CD4-positive, alpha-beta memory T cell (primary cell): ENCODE results near the gene FOCAD. TPM values are rescaled to one million over a fixed set of nuclear protein-coding genes. Genes with fewer than 3 reads are reported as not detected.

Experiments used
- CTCF ChIA-PET: fragments of 350-600 bp; sonication (Branson Sonifier 250); formaldehyde crosslinking; loops from one replicate; lab custom pipeline; 2021; ENCODE audit warnings: inconsistent platforms; ENCODE audit not compliant: partially characterized antibody; lab: Charles Lee
- POLR2A ChIA-PET: fragments of 350-600 bp; sonication (Branson Sonifier 250); formaldehyde crosslinking; loops from one replicate; lab custom pipeline; 2021; ENCODE audit not compliant: partially characterized antibody; lab: Charles Lee
- DNase-seq, 5 donors: peaks; one replicate each; pipeline versions ENCODE4 v3.0.0 to v3.0.0-alpha.2; 2020 to 2022; ENCODE audit warnings: mixed read lengths in 1 of 5
- H3K27ac ChIP-seq: one replicate; pipeline ENCODE4 v1.7.0; 2013; ENCODE audit warnings: low read depth, low read length
- H3K27me3 ChIP-seq: 2 replicates; pipeline ENCODE4 v1.7.0; 2013; ENCODE audit warnings: mild to moderate bottlenecking, low read length, moderate library complexity; ENCODE audit not compliant: insufficient read depth
- H3K36me3 ChIP-seq: 2 replicates; pipeline ENCODE4 v1.7.0; 2013; ENCODE audit warnings: mild to moderate bottlenecking, low read length, moderate library complexity; ENCODE audit not compliant: insufficient read depth
- H3K4me1 ChIP-seq: 2 replicates; pipeline ENCODE4 v1.7.0; 2013; ENCODE audit warnings: mild to moderate bottlenecking, low read length, moderate library complexity; ENCODE audit not compliant: insufficient read depth
- H3K4me3 ChIP-seq, 2 donors: one replicate each; pipeline ENCODE4 v1.7.0; 2013; ENCODE audit warnings: low read length in 2 of 2, mild to moderate bottlenecking in 1 of 2
- H3K9me3 ChIP-seq, 2 donors: one replicate each; pipeline ENCODE4 v1.7.0; 2013; ENCODE audit warnings: low read length in 2 of 2, control low read depth in 1 of 2; ENCODE audit not compliant: control insufficient read depth in 1 of 2
- H3K27ac Mint-ChIP-seq, 7 donors: one replicate each; pipeline ENCODE4 v1.8.0; 2020 to 2021; ENCODE audit warnings: mixed read lengths in 7 of 7, mild to moderate bottlenecking in 6 of 7, inconsistent platforms in 3 of 7, moderate library complexity in 3 of 7
- H3K27me3 Mint-ChIP-seq, 2 donors: one replicate each; pipeline ENCODE4 v1.8.0; 2020 to 2021; ENCODE audit warnings: mixed read lengths in 2 of 2
- H3K36me3 Mint-ChIP-seq, 2 donors: one replicate each; pipeline ENCODE4 v1.8.0; 2020 to 2021; ENCODE audit warnings: mixed read lengths in 2 of 2, inconsistent platforms in 1 of 2, mild to moderate bottlenecking in 1 of 2
- H3K4me1 Mint-ChIP-seq, 4 donors: one replicate each; pipeline ENCODE4 v1.8.0; 2020 to 2021; ENCODE audit warnings: mixed read lengths in 4 of 4, mild to moderate bottlenecking in 1 of 4
- H3K4me3 Mint-ChIP-seq, 8 donors: one replicate each; pipeline ENCODE4 v1.8.0; 2020 to 2021; ENCODE audit warnings: mixed read lengths in 8 of 8, mild to moderate bottlenecking in 7 of 8, moderate library complexity in 6 of 8, inconsistent platforms in 3 of 8
- H3K9me3 Mint-ChIP-seq, 8 donors: one replicate each; pipeline ENCODE4 v1.8.0; 2020 to 2021; ENCODE audit warnings: mixed read lengths in 8 of 8, mild to moderate bottlenecking in 5 of 8, inconsistent platforms in 3 of 8, moderate library complexity in 1 of 8
- intact Hi-C: fragments of 100-400 bp; cut with micrococcal nuclease; formaldehyde crosslinking; loops from one replicate; pipeline ENCODE4 v1.15.1; 2023
- polyA plus RNA-seq, 2 donors: library from polyadenylated mRNA; unstranded; fragments of 300-500 nt; fragmentation: Illumina TruSeq; gene quantifications; one replicate each; pipeline ENCODE4 v1.2.3, GENCODE V29; 2021
- total RNA-seq, 2 experiments: library from RNA; stranded (reverse); gene quantifications; one replicate each; pipeline ENCODE4 v1.2.3, GENCODE V29; 2021

FOCAD gene
- total and polyA plus RNA-seq, 4 experiments from 2014 or later = 12.4 to 20.6 (median 17.5) TPM

GRCh38 chr9:20823051-20823450, 139.0 kb downstream of the FOCAD start:
- CTCF ChIA-PET = no interaction called here
- Histone ChIP-seq H3K4me1 (no peaks in the 10 kb centered on the region), H3K36me3 (no peaks in the 10 kb centered on the region), H3K27ac (no peak overlapping the region), H3K9me3 (no peaks in the 10 kb centered on the region), H3K27me3 (no peaks in the 10 kb centered on the region), H3K4me3 (no peak overlapping the region)
- DNase-seq = no peak
- Mint-ChIP-seq H3K27ac (no peak overlapping the region), H3K36me3 (peaks cover 34 to 53% of the 10 kb centered on the region in 2 donors), H3K4me1 (no peaks in the 10 kb centered on the region), H3K27me3 (no peaks in the 10 kb centered on the region), H3K9me3 (no peaks in the 10 kb centered on the region), H3K4me3 (no peak overlapping the region)
- intact Hi-C loops = no loop called here
- POLR2A ChIA-PET = no interaction called here

- DNase-seq = no peak
- Mint-ChIP-seq H3K27me3 (no peaks in the 10 kb centered on the region), H3K4me3 (no peak overlapping the region), H3K36me3 (peaks cover 20 to 41% of the 10 kb centered on the region in 2 donors), H3K4me1 (peaks cover 0 to 2% (median 0%) of the 10 kb centered on the region in 4 donors), H3K27ac (no peak overlapping the region), H3K9me3 (peaks cover 0 to 4% (median 0%) of the 10 kb centered on the region in 8 donors)
- POLR2A ChIA-PET = no interaction called here
- H3K4me1 ChIP-seq = no peaks in the 10 kb centered on the region
- CTCF ChIA-PET = no interaction called here
- H3K36me3 ChIP-seq = no peaks in the 10 kb centered on the region
- intact Hi-C loops = no loop called here
- no peak overlapping the region for H3K27ac ChIP-seq
- H3K27me3 ChIP-seq = no peaks in the 10 kb centered on the region
- no peaks in the 10 kb centered on the region for H3K9me3 ChIP-seq
- no peak overlapping the region for H3K4me3 ChIP-seq
These were observed 147.0 kb downstream of the FOCAD start for GRCh38 chr9:20831028-20831427.

- Histone ChIP-seq H3K27me3 (no peaks in the 10 kb centered on the region), H3K9me3 (no peaks in the 10 kb centered on the region), H3K4me3 (no peak overlapping the region), H3K4me1 (no peaks in the 10 kb centered on the region), H3K27ac (no peak overlapping the region), H3K36me3 (no peaks in the 10 kb centered on the region)
- H3K4me3 Mint-ChIP-seq = no peak overlapping the region
- H3K4me1 Mint-ChIP-seq = peaks cover 0 to 2% (median 0%) of the 10 kb centered on the region in 4 donors
- CTCF ChIA-PET = no interaction called here
- peaks cover 17 to 23% of the 10 kb centered on the region in 2 donors for H3K36me3 Mint-ChIP-seq
- H3K9me3 Mint-ChIP-seq = peaks cover 0 to 4% (median 0%) of the 10 kb centered on the region in 8 donors
- intact Hi-C loops = no loop called here
- H3K27me3 Mint-ChIP-seq = no peaks in the 10 kb centered on the region
- H3K27ac Mint-ChIP-seq = no peak overlapping the region
- POLR2A ChIA-PET = no interaction called here
- no peak for DNase-seq
These were observed 148.7 kb downstream of the FOCAD start for GRCh38 chr9:20832775-20833174.

- Histone ChIP-seq H3K4me1 (no peaks in the 10 kb centered on the region), H3K36me3 (no peaks in the 10 kb centered on the region), H3K4me3 (no peak overlapping the region), H3K27me3 (no peaks in the 10 kb centered on the region), H3K9me3 (no peaks in the 10 kb centered on the region), H3K27ac (no peak overlapping the region)
- Mint-ChIP-seq H3K36me3 (peaks cover 16 to 20% of the 10 kb centered on the region in 2 donors), H3K4me3 (no peak overlapping the region), H3K4me1 (peaks cover 0 to 2% (median 0%) of the 10 kb centered on the region in 4 donors), H3K9me3 (no peaks in the 10 kb centered on the region), H3K27me3 (no peaks in the 10 kb centered on the region), H3K27ac (no peak overlapping the region)
- ChIA-PET POLR2A (no interaction called here), CTCF (no interaction called here)
- DNase-seq = no peak
- intact Hi-C loops = no loop called here
These were observed 151.6 kb downstream of the FOCAD start for GRCh38 chr9:20835377-20836286.

GRCh38 chr9:20837166-20837565, 153.1 kb downstream of the FOCAD start:
- Mint-ChIP-seq H3K36me3 (peaks cover 25 to 36% of the 10 kb centered on the region in 2 donors), H3K4me3 (no peak overlapping the region), H3K9me3 (peaks cover 0 to 12% (median 3%) of the 10 kb centered on the region in 8 donors), H3K27ac (no peak overlapping the region), H3K4me1 (peaks cover 0 to 2% (median 0%) of the 10 kb centered on the region in 4 donors), H3K27me3 (no peaks in the 10 kb centered on the region)
- no peaks in the 10 kb centered on the region for H3K4me1 ChIP-seq
- DNase-seq = no peak
- H3K27me3 ChIP-seq = no peaks in the 10 kb centered on the region
- H3K4me3 ChIP-seq = no peak overlapping the region
- ChIA-PET POLR2A (interaction anchor here (0.6 kb wide), 1 partner anchor 205 kb away, joined by 3 read pairs; no protein-coding TSS in a partner anchor), CTCF (no interaction called here)
- no peaks in the 10 kb centered on the region for H3K36me3 ChIP-seq
- H3K9me3 ChIP-seq = no peaks in the 10 kb centered on the region
- intact Hi-C loops = no loop called here
- H3K27ac ChIP-seq = no peak overlapping the region

GRCh38 chr9:20838218-20838617, 154.2 kb downstream of the FOCAD start:
- Histone ChIP-seq H3K27me3 (no peaks in the 10 kb centered on the region), H3K36me3 (no peaks in the 10 kb centered on the region), H3K9me3 (no peaks in the 10 kb centered on the region), H3K4me3 (no peak overlapping the region), H3K27ac (no peak overlapping the region), H3K4me1 (no peaks in the 10 kb centered on the region)
- intact Hi-C loops = no loop called here
- Mint-ChIP-seq H3K9me3 (peaks cover 0 to 16% (median 6%) of the 10 kb centered on the region in 8 donors), H3K36me3 (peaks cover 25 to 40% of the 10 kb centered on the region in 2 donors), H3K4me1 (peaks cover 0 to 2% (median 0%) of the 10 kb centered on the region in 4 donors), H3K4me3 (no peak overlapping the region), H3K27ac (no peak overlapping the region), H3K27me3 (no peaks in the 10 kb centered on the region)
- no peak for DNase-seq
- ChIA-PET POLR2A (no interaction called here), CTCF (no interaction called here)

GRCh38 chr9:20844916-20845315, 160.9 kb downstream of the FOCAD start:
- no peak overlapping the region for H3K27ac Mint-ChIP-seq
- no peaks in the 10 kb centered on the region for H3K4me1 ChIP-seq
- no peak overlapping the region for H3K4me3 ChIP-seq
- no peaks in the 10 kb centered on the region for H3K4me1 Mint-ChIP-seq
- no peak overlapping the region for H3K4me3 Mint-ChIP-seq
- POLR2A ChIA-PET = no interaction called here
- no peaks in the 10 kb centered on the region for H3K9me3 ChIP-seq
- DNase-seq = no peak
- H3K27ac ChIP-seq = no peak overlapping the region
- CTCF ChIA-PET = no interaction called here
- H3K27me3 Mint-ChIP-seq = no peaks in the 10 kb centered on the region
- intact Hi-C loops = no loop called here
- H3K36me3 Mint-ChIP-seq = peaks cover 17 to 46% of the 10 kb centered on the region in 2 donors
- peaks cover 0 to 19% (median 7%) of the 10 kb centered on the region in 8 donors for H3K9me3 Mint-ChIP-seq
- no peaks in the 10 kb centered on the region for H3K27me3 ChIP-seq
- H3K36me3 ChIP-seq = no peaks in the 10 kb centered on the region
